ENCODE measurements around the gene NT5C3A. TPM values are rescaled to one million over a fixed set of nuclear protein-coding genes. Genes with fewer than 3 reads are reported as not detected.

Gene NT5C3A
- total and polyA plus RNA-seq, 2 experiments from 2014 or later: 21.2 to 38.0 TPM

DNA sequence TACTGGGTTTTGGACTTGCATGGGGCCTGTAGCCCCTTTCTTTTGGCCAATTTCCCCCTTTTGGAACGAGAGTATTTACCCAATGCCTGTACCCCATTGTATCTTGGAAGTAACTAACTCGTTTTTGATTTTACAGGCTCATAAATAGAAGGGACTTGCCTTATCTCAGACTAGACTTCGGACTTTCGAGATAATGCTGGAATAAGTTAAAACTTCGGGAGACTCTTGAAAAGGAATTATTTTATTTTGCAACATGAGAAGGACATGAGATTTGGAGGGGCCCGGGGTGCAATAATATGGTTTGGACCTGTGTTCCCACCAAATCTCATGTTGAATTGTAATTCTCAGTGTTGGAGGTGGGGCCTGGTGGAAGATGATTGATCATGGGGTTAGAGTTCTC, 8.3 kb upstream of the NT5C3A start:
- no peaks in the 10 kb centered on the region for H3K79me2 ChIP-seq
- TF ChIP-seq EZH2 (IDR thresholded peaks at IDR 0.05; ENCODE audit: borderline replicate concordance): no peak
- TF ChIP-seq EZH2phosphoT487 (IDR thresholded peaks at IDR 0.05; ENCODE audit: low read depth, severe bottlenecking, unreplicated experiment): no peak
- TF ChIP-seq, protein P1, sequence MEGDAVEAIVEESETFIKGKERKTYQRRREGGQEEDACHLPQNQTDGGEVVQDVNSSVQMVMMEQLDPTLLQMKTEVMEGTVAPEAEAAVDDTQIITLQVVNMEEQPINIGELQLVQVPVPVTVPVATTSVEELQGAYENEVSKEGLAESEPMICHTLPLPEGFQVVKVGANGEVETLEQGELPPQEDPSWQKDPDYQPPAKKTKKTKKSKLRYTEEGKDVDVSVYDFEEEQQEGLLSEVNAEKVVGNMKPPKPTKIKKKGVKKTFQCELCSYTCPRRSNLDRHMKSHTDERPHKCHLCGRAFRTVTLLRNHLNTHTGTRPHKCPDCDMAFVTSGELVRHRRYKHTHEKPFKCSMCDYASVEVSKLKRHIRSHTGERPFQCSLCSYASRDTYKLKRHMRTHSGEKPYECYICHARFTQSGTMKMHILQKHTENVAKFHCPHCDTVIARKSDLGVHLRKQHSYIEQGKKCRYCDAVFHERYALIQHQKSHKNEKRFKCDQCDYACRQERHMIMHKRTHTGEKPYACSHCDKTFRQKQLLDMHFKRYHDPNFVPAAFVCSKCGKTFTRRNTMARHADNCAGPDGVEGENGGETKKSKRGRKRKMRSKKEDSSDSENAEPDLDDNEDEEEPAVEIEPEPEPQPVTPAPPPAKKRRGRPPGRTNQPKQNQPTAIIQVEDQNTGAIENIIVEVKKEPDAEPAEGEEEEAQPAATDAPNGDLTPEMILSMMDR (IDR thresholded peaks at IDR 0.05; ENCODE audit: poor library complexity): no peak
- 75% methylated on average over 6 of the region's 6 CpGs for WGBS (ENCODE audit: low lambda C conversion rate, missing lambda C conversion rate)

DNA sequence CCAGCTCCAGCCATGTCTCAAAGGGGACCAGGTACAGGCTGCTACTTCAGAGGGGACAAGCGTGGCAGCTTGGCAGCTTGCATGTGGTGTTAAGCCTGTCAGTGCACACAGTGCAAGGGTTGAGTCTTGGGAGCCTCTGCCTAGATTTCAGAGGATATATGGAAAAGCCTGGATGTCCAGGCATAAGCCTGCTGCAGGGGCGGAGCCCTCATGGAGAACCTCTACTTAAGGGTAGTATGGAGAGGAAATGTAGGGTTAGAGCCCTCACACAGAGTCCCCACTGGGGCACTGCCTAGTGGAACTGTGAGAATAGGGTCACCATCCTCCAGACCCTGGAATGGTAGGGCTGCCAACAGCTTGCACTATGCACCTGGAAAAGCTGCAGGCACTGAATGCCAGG, 7.7 kb upstream of the NT5C3A start:
- Histone ChIP-seq H3K27me3 (no peaks in the 10 kb centered on the region), H3K9me2 (replicated peaks; ENCODE audit: insufficient read depth) (no peaks in the 10 kb centered on the region), H3K79me2 (no peaks in the 10 kb centered on the region), H3K36me3 (replicated peaks; ENCODE audit: insufficient read depth, low read depth) (no peaks in the 10 kb centered on the region), H4K20me1 (ENCODE audit: insufficient read depth, poor library complexity, severe bottlenecking) (no peaks in the 10 kb centered on the region), H3K4me1 (ENCODE audit: insufficient read depth) (no peaks in the 10 kb centered on the region), H3K9me3 (ENCODE audit: low read depth) (no peaks in the 10 kb centered on the region), H2AFZ (no peak overlapping the region), H3K4me3 (no peak overlapping the region), H3K4me2 (no peak overlapping the region), H3K27ac (no peak overlapping the region)
- no peak for DNase-seq (ENCODE audit: low spot score)
- WGBS (ENCODE audit: low lambda C conversion rate, missing lambda C conversion rate): 93% methylated on average over 2 of the region's 2 CpGs
- no peak for TF ChIP-seq EZH2 (IDR thresholded peaks at IDR 0.05; ENCODE audit: borderline replicate concordance)
- no peak for TF ChIP-seq EZH2phosphoT487 (IDR thresholded peaks at IDR 0.05; ENCODE audit: low read depth, severe bottlenecking, unreplicated experiment)
- TF ChIP-seq, protein P1 (IDR thresholded peaks at IDR 0.05; ENCODE audit: poor library complexity): no peak

More for the DNA sequence above, 8.3 kb upstream of the NT5C3A start:
- Histone ChIP-seq H3K4me2 (no peak overlapping the region), H3K9me2 (replicated peaks; ENCODE audit: insufficient read depth) (no peaks in the 10 kb centered on the region), H3K9me3 (ENCODE audit: low read depth) (no peaks in the 10 kb centered on the region), H3K27ac (no peak overlapping the region), H3K4me1 (ENCODE audit: insufficient read depth) (no peaks in the 10 kb centered on the region), H3K27me3 (no peaks in the 10 kb centered on the region), H3K36me3 (replicated peaks; ENCODE audit: insufficient read depth, low read depth) (no peaks in the 10 kb centered on the region), H4K20me1 (ENCODE audit: insufficient read depth, poor library complexity, severe bottlenecking) (no peaks in the 10 kb centered on the region), H2AFZ (no peak overlapping the region), H3K4me3 (no peak overlapping the region)
- DNase-seq (ENCODE audit: low spot score): no peak

DNA sequence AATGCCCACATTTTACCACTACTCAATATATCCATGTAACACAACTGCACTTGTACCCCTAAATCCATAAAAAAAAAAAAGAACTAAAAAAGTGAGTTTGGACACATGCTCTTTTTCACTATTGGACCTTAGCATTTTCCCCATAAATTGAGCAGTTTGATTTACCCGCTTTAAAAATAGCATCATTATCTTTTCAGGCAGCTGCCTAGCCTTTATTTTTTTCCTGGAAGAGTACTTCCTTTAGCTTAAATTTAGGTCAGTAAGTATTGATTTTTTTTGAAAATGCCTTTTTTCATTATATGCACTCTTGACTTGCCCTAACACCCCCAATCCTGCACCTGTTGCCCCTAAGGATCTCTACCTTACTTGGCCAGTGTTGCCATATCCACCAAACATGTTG, 5.3 kb upstream of the NT5C3A start:
- Histone ChIP-seq H3K79me2 (peaks cover 2% of the 10 kb centered on the region), H3K27me3 (no peaks in the 10 kb centered on the region)
- 95% methylated on average over 1 of the region's 1 CpG for WGBS (ENCODE audit: low lambda C conversion rate, missing lambda C conversion rate)

More for the DNA sequence above, 5.3 kb upstream of the NT5C3A start:
- TF ChIP-seq EZH2phosphoT487 (IDR thresholded peaks at IDR 0.05; ENCODE audit: low read depth, severe bottlenecking, unreplicated experiment) (no peak), EZH2 (IDR thresholded peaks at IDR 0.05; ENCODE audit: borderline replicate concordance) (no peak)
- TF ChIP-seq, protein P1 (IDR thresholded peaks at IDR 0.05; ENCODE audit: poor library complexity): no peak
- Histone ChIP-seq H3K4me1 (ENCODE audit: insufficient read depth) (no peaks in the 10 kb centered on the region), H3K4me2 (no peak overlapping the region), H3K36me3 (replicated peaks; ENCODE audit: insufficient read depth, low read depth) (no peaks in the 10 kb centered on the region), H3K9me3 (ENCODE audit: low read depth) (no peaks in the 10 kb centered on the region), H3K4me3 (no peak overlapping the region), H3K9me2 (replicated peaks; ENCODE audit: insufficient read depth) (no peaks in the 10 kb centered on the region), H4K20me1 (ENCODE audit: insufficient read depth, poor library complexity, severe bottlenecking) (no peaks in the 10 kb centered on the region), H2AFZ (no peak overlapping the region), H3K27ac (no peak overlapping the region)
- no peak for DNase-seq (ENCODE audit: low spot score)
